ENCODE data around the gene PANX2.

Gene PANX2

DNA sequence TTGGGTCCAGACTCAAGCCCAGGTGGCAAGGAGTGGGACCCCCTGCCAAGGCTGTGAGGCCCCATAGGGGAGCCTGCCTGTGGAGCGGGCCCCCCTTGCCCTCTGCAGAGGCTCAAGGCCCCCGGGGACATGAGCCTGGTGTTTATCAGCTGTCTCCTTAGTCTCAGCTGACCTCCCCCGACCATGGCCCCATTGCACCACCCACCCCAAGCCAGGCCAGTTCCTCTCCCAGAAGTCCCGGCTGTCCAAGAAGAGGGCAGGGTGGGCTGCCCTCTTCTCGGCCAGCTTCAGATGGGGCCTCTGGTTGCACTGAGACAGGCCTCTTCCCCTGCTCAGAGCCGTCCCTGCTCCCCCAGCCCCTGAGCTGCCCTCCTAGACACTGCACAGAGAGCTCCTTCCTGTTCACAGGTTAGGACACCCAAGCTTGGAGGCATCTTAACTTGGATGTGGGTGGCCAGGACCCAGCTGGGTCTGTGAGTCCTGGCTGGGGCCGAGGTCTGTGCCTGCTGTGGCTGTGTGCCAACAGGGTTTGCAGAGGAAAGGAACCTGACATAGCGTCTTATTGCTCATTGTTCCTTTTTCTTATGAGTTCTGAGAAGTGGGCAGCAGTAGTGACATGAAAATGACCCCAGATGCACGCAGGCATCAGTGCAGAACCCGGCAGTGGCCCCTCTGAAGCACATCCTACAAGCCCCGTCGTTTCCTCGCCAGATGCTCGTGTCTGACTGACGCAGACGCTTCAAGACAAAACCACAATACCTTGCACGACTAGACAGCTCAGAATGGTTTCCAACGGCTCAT, 20.6 kb downstream of the PANX2 start:
- no peak for TF ChIP-seq CTCF (IDR thresholded peaks at IDR 0.05; ENCODE audit: control extremely low read depth, extremely low read depth, low read depth, missing control alignments)
- DNase-seq (ENCODE audit: extremely low spot score): peak; percentile 77
- ChIA-PET POLR2A (interaction anchor here (1.7 kb wide), 1 partner anchor 10 kb away, joined by 4 read pairs; no protein-coding TSS in a partner anchor), CTCF (interaction anchor here (0.6 to 2.4 kb wide), 11 partner anchors 10 to 430 kb away, joined by 3 to 11 read pairs (median 3); partner anchors contain the start of gene SELENOO)

- DNase-seq (ENCODE audit: extremely low spot score): no peak
- TF ChIP-seq CTCF (IDR thresholded peaks at IDR 0.05; ENCODE audit: control extremely low read depth, extremely low read depth, low read depth, missing control alignments): no peak
- POLR2A ChIA-PET: no interaction called here
- CTCF ChIA-PET: interaction anchor here (1.2 kb wide), 1 partner anchor 28 kb away, joined by 3 read pairs; no protein-coding TSS in a partner anchor
Measured at GRCh38 chr22:50192436-50193204, 22.1 kb downstream of the PANX2 start.

GRCh38 chr22:50193621-50194020, 23.1 kb downstream of the PANX2 start:
- CTCF ChIA-PET: no interaction called here
- POLR2A ChIA-PET: no interaction called here
- no peak for DNase-seq (ENCODE audit: extremely low spot score)
- no peak for TF ChIP-seq CTCF (IDR thresholded peaks at IDR 0.05; ENCODE audit: control extremely low read depth, extremely low read depth, low read depth, missing control alignments)

DNA sequence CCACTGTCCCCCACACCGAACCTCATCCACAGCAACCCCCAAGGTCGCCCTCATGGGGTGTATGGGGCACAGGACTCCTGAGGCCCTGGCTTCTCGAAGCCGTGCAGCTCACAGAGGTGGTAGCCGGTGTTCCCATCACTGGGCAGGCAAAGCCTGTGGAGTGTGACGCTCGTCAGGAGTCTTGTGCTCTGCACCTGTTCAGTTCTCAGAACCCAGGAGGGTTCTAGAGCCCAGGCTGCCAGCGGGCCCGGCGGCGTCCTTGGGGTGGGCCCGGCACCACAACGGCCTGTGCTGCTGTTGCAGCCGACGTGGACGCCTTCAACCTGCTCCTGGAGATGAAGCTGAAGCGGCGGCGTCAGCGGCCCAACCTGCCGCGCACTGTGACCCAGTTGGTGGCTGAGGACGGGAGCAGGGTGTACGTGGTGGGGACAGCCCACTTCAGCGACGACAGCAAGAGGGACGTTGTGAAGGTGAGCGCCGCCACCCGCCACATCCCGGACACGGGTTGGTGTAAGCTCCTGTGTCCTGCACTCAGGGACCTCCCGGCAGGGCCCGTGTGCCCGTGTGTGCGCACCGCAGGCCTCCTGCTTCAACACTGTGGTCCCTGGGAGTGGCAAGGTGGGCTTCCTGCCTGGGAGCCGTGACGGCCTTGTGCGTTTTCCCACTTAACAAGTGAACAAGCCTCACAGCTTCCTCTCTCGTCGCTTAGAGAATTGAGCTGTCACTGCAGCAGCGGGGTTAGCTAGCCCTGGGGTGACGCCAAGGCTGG, 23.7 kb downstream of the PANX2 start:
- no peak for DNase-seq (ENCODE audit: extremely low spot score)
- TF ChIP-seq CTCF (IDR thresholded peaks at IDR 0.05; ENCODE audit: control extremely low read depth, extremely low read depth, low read depth, missing control alignments): no peak
- POLR2A ChIA-PET: no interaction called here
- CTCF ChIA-PET: interaction anchor here (0.8 kb wide), 1 partner anchor 264 kb away, joined by 3 read pairs; no protein-coding TSS in a partner anchor

DNA sequence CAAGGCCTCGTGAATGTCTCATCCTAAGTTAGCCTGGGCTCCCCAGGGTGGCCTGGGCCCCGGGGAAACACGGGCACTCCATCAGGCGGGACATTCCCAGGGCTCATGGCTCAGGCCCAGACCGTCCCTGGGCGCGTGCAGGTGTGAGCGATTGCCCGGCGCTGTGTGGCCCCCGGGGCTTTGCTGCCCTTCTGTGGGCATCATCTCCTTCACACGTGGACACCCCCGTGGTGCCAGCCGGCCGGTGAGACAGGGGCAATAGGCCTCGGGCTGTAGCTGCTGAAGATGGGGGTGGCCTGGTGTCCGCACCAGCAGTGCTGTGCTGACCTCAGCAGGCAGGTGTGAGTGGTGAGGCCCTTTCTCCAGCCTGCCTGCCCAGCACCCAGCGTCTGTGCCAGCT, 25.7 kb downstream of the PANX2 start:
- POLR2A ChIA-PET: no interaction called here
- CTCF ChIA-PET: interaction anchor here (1.1 kb wide), 2 partner anchors 12 to 23 kb away, joined by 3 read pairs; no protein-coding TSS in a partner anchor
- no peak for TF ChIP-seq CTCF (IDR thresholded peaks at IDR 0.05; ENCODE audit: control extremely low read depth, extremely low read depth, low read depth, missing control alignments)
- DNase-seq (ENCODE audit: extremely low spot score): no peak
